HG03039 (cell line): ENCODE results near the gene L3MBTL3.
"Not testable (repeated sequence)": the region's sequence is repeated elsewhere in the genome, so short reads cannot be mapped to it uniquely, and the experiment has no call there.

Experiments
- ATAC-seq: cut with Tn5 transposase; IDR thresholded peaks from one replicate; pipeline ENCODE4 v1.9.1; 2021; ENCODE audit warnings: mild to moderate bottlenecking, moderate library complexity; ENCODE audit not compliant: unreplicated experiment

Gene L3MBTL3

DNA sequence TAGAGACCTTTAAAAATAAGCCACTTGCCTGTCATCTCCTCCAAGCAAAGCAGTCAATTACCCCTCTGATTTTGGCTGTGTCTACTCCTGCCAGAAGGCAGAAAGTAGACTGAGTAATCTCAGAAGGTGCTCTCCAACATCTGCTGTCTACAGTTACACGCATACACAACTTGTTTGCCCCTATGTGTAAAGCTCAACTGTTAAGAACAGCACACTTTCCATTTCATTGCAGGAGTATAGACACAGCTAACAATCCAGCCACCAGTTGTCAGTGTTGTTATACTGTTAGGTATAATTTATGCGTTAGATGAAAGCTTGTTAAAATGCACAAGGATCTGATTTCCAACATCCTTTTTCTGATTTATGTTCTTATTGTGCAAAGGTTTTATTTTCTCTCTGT is 116.2 kb downstream of the L3MBTL3 start:
- ATAC-seq = no peak

DNA sequence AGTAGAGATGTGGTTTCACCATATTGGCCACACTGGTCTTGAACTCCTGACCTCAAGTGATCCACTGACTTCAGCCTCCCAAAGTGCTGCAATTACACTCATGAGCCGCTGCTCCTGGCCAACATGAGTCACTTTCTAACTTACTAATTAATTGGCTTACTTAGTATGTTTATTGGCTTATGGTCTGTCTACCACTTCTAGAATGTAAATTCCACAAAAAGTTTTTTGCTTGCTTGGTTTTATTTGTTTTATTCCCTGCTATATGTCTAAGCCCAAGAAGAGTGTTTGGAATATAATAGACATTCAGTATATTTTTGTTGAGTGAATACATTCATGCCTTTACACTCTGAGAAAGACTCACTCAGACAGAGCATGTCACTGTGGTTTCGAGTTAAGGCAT is 118.4 kb downstream of the L3MBTL3 start:
- ATAC-seq = no peak

DNA sequence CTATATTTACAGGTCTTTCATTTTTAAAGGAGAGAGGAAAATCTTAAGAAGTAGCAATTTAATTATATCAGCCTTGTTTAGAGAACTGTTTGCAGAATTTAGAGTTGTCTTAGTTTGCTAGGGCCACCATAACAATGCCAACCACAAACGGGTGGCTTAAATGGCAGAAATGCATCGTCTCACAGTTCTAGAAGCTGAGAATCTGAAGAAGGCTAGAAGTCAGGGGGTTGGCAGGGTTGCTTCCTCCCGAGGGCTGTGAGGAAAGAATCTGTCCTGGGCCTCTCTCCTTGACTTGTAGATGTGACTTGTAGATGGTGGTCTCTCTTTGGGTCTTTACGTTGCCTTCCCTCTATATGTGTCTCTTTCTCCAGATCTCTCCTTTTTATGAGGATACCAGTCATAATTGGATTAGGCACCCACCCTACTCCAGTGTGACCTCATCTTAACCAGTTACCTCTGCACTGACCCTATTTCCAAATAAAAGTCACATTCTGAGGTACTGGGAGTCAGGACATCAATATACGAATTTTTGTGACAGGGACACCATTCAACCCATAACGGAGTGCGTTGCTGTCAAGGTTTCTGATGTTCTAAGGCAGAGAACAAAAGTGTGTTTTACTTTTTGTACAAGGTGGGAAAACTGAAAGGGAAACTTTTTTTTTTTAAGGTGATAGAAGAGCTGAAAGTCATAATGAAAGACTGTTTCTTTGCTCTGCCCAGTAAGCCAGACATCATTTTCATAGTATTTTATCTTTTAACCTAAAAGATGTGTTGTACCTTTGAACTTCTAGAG is 119.9 kb downstream of the L3MBTL3 start:
- no peak for ATAC-seq

DNA sequence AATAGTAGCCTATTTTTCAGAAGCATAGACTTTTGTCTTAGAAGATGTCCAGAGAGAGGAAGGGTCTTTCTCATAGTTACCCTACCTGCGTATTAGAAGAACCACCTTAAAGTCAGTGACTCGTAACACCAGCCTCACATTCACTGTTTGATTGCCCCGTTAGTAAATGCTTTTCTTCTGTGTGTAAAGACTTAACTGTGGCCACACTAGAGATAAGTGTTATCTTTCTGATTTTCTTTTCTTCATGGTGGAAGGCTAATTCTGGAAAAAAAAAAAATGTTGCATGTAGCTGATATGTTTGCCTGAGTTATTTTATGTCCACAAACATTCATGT is 120.5 kb downstream of the L3MBTL3 start:
- ATAC-seq = no peak

DNA sequence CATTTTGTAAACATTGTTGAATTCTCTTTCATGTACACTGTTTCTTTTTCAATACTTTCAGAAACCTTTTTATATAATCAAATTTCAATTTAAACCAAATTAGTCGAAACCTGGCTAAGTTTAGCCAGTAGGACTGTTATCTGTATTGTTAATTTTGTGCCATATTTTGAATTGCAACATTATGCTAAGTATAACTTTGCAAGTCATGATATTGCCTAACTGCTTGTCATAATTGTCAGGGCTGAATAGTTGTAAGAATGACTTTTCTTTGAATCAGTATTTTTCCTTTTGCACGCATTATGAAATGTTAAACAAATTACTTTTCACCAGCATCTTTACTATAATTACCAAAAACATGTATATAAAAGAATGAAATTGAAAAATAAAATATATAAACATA is 121.7 kb downstream of the L3MBTL3 start:
- no peak for ATAC-seq

DNA sequence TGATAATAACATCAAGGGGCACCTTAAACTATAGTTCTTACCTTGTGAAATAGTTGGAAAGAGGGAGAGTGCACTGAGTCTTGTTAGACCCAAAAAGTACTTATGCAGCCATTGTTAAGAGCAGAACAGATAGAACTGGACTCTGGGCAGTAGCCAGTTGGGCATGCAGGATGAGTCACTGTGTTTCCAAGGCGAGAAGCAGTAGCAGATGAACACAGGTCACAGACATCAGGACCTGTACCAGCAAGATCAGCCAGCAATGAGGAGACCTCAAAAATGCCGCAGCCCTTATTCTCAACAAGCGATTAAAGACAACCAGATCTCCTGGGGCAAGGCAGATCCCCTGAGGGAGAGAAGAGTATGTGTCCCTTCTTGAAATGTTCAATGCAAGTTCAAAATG is 125.3 kb downstream of the L3MBTL3 start:
- ATAC-seq = no peak

DNA sequence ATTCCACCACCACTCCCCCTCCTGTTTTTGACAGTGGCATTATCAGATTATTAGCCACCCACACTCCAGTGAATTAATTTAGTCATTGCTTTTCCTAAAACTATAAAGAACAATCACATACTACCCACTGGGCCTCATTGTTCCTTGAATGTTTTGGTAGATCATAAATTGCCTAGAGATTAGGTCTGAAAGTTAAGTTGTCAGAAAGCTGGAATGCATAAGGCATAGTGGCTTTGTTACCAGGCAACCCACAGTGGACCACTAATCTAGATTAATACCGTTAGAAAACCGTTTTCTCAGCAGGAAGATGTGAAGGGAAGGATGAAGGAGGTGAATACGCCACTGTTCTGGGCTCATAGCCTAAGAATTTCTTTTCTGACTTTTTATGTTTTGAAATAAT is 128.7 kb downstream of the L3MBTL3 start:
- ATAC-seq = no peak

DNA sequence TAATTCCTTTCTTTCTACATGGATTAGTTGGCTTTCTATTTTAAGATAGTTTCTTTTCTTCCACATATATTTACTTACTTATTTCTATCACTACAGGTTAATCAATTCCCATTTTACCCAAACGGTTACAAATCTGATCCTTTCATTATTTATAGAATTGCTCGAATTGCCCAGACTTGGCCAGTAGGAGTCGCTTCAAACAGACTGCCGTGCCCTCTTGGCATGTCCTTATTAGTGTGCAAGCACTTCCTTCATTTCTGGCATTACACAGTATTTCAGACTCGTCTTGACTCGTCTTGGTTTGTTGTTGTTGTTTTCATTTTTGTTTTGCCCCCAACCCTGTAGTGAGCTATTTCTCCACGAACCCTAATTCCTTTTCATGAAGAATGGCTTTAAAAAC is 129.8 kb downstream of the L3MBTL3 start:
- no peak for ATAC-seq

DNA sequence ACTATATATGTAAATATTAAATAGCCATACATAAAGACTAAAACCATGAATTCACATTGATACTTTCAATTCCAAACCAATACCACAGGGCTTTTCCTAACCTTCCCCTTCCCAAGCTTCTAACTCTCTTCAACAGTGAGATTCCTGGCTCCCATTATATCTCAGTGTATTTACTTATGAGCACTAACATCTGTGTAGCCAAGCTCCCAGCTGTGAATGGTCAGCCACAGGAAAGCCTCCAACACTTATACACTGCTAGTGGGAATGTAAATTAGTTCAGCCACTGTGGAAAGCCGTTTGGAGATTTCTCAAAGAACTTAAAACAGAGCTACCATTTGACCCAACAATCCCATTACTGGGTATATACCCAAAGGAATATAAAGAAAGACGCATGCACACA is 130.6 kb downstream of the L3MBTL3 start:
- ATAC-seq = not testable (repeated sequence)

DNA sequence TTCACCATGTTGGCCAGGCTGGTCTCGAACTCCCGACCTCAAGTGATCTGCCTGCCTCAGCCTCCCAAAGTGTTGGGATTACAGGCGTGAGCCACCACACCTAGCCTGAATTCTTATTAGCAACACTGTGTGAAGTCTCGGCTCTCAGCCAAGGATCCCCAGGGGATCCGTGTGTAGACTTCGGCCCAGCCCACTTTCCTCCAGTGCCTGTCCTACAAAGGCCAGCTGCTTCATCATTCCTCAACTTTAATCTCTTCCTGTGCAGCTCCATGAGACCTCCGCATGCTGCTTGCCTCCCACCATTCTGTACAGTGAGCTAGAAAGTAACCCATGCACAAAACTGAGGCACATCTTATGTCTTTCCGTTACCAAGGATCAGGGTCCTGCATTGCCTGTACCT is 132.5 kb downstream of the L3MBTL3 start:
- no peak for ATAC-seq

DNA sequence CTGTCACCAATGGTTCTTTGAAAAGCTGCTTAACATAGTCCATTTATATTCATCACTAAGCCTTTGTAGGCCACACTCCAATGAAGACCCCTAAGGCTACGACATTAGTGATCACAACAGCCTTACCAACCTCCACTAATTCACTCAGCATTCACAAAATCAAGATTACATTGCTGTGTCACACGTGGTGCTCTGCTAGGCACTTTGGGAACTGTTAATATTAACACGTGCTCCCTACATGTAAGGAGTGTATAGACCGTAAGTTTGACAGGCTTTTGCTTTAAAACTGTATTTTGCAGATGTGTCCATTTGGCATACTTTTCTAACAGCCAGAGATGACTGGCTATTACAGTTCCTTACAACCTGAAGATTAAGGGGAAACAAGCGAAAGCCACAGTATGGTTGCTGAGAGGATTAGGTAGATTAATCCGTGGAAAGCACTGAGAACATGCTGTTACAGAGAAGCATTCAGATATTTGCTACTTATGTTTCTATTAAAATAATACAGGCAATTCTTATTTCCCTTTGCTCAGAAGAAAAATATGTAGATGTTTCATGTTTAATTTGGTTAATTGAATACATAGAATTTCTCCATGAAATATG is 134.6 kb downstream of the L3MBTL3 start:
- no peak for ATAC-seq

DNA sequence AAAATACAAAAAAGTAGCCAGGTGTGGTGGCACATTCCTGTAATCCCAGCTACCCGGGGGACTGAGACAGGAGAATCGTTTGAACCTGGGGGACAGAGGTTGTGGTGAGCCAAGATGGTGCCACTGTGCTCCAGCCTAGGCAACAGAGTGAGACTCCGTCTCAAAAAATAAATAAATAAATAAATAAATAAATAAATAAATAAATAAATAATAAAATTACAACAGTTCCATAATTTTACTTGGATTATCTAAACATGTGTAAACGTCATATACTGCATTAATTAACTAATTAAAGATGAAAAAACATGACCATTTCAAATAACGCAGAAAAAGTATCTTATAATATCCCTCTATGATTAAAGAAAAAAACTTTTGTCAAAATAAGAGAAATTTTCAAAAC is 138.5 kb downstream of the L3MBTL3 start:
- no peak for ATAC-seq

DNA sequence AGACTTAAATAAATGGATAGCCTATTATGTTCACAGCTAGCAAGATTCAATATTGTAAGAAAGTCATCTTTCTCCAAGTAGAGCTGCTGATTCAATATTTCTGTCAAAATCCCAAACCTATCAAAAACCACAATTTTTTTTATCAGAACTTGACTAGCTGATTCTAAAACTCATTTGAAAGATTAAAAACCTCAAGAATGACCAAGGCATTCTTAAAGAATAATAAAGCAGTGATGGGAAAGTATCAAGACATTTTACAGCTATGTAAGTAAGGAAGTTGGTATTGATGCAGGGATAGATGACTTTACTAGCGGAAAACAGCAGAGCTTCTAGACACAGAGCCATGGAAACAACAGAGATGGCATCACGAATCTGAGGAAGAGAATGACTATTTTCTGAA is 139.7 kb downstream of the L3MBTL3 start:
- ATAC-seq = no peak

DNA sequence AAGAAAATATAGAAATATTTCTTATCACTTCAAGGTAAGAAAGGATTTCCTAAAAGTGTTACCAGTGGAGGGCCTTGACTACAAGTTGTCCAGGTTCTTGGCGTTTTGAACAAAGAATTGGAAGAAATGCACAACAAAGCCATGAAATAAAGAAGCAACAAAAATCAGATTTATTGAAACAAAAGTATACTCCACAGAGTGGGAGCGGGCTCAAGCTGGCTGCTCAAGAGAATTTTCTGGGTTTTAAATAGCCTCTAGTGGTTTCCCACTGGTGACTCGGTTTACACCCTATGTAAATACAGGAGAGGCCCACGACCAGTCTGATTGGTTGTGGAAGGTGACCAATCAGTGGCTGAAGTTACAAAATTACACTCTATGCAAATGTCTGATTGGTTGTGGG is 140.2 kb downstream of the L3MBTL3 start:
- ATAC-seq = no peak

DNA sequence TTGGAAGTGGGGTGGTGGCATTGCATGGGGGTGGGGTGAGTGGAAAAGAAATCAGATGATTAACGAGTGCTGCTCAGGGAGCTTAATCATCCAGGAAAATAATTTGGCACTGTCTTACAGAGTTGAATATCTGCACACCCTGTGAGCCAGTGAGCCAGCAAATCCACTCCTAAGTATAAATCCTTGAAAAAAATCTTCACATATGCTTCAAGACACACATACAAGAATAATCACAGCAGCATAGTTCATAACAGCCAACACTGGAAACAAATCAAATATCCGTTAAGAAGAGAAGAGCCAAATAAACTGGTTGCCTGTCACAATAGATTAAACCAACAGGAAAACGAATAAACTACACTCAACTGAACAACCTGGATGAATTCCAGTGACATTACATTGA is 141.6 kb downstream of the L3MBTL3 start:
- ATAC-seq = no peak

DNA sequence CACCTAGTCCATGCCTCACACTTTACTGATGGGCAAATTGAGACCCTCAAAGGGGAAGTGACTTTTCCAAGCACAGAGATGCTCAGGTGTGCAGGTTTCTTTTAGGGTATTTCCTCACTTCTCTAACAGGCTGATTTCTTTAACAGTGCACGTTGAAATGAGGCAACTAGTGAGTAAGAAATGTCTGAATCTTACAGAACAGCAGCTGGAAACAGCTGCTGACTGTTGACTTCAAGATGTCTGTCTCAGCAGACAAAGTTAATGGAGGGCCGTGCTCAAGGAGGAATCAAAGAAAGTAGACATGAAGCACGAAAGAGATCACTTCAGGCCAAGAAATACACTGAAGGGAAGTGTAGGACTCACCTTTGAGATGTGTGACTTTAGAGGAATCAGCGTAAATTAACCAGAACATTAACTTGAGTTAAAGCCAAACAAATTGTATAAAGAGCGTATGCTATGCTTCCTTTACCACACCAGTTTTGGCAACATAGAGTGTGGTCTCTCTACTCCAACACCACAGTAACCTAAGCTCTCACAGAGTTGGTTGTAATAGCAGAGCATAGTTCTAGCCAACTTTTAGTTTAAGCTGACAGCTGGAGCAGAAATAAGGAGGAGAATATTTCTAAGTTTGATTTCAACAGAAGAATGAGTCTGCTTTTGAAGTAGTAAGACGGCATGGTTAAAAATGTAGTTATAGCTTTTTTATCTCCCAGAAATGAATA is 143.5 kb downstream of the L3MBTL3 start:
- ATAC-seq = no peak

DNA sequence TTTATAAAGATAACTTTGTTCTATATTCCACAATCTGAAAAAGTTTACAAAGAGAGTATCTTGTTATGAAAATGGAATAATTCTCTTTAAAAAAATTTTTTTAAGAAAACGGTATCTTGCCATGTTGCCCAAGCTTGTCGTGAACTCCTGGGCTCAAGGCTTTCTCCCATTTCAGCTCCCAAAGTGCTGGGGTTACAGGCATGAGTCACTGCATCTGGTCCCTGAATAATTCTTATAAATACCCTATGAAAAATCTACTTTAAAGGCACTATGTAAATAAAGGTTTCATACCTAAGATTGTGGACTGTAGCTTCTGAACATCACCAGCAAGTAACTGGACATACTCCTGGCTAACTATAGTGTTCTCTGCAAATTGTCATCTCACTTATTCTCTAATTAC is 144.0 kb downstream of the L3MBTL3 start:
- ATAC-seq = no peak

DNA sequence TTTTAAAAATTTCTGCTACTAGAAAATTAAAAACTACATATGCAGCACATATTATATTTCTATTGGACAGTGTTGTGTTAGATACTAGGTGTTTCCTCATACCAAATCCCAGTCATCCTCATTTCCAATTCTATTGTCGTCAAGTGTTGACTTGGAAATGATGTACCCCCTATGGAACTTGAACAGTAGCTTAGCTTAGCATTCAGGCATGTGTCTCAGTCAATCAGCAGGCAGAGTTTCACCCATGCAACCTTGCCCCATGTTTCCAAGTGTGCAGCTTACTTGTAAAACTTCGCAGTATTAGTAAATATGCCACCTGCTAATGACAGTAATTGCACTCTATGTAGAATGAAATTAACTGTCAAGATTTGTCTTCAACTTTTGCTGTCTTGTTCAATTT is 144.9 kb downstream of the L3MBTL3 start:
- ATAC-seq = no peak

DNA sequence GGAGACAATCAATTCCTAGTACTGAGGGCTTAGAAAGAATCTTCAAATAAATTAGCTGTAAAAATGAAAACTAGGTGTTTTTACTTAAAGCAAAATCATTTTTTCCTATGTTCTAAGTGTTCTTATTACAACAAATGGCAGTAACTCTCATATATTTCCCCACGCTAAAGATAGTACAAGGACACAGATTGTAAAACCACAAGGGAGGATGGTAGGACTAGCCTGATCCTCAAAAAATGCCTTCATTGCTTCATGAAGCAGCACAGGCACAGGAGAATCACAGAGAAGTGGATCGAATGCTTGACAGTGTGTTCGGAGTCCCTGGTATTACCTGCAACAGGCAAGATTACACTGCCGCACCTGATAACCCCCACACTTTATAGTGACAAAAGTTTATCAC is 145.9 kb downstream of the L3MBTL3 start:
- no peak for ATAC-seq

DNA sequence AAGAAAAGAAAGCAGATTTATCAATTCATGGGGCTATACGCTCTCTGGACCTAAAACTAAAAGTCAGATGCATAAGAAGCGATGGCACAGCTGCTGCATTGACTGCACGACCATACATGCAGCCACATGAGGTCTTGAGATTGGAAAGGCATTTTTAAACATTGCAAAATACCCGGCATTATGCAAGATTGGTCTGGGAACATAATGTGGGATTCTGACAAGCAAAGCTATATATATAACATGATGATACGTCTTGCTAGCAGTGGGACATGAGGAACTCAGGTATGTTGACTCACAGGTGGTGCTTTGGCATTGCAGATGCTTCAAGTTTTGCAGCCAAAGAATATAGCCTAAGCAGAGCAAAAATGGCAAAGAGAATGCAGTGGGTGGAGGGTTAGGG is 149.3 kb downstream of the L3MBTL3 start:
- ATAC-seq = no peak

DNA sequence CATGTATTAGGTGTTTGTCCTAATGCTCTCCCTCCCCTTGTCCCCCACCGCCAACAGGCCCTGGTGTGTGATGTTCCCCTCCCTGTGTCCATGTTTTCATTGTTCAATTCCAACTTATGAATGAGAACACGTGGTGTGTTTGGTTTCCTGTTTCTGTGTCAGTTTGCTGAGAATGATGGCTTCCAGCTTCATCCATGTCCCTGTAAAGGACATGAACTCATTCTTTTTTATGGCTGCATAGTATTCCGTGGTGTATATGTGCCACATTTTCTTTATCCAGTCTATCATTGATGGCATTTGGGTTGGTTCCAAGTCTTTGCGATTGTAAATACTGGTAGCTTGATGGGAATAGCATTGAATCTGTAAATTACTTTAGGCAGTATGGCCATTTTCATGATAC is 151.8 kb downstream of the L3MBTL3 start:
- ATAC-seq = not testable (repeated sequence)

DNA sequence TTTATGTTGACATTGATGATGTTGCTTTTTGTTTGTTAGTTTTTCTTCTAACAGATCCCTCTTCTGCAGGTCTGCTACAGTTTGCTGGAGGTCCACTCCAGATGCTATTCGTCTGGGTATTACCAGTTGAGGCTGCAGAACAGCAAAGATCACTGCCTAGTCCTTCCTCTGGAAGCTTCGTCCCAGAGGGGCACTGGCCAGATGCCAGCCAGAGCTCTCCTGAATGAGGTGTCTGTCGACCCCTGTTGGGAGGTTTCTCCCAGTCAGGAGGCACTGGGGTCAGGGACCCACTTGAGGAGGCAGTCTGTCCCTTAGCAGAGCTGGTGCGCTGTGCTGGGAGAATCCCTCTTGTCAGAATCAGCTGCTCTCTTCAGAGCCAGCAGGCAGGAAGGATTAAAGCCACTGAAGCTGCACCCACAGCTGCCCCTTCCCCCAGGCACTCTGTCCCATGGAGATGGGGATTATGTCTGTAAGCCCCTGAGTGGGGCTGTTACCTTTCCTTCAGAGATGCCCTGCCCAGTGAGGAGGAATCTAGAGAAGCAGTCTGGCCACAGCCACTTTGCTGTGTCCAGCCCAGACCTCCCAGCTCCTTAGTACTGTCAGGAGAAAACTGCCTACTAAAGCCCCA is 155.1 kb downstream of the L3MBTL3 start:
- ATAC-seq = not testable (repeated sequence)
